HepG2 (cell line): Measurements from ENCODE around the gene FXYD6. TPM values are rescaled to one million over a fixed set of nuclear protein-coding genes. Genes with fewer than 3 reads are reported as not detected.
A peak's percentile ranks its signal among the peaks of the same experiment; 100 is the strongest.

Experiments
- GMEB1 ChIP-seq: sonication (generic); formaldehyde crosslinking; IDR thresholded peaks from 2 replicates; pipeline ENCODE4 v1.5.1; 2020; ENCODE audit warnings: missing genetic modification reagents, mild to moderate bottlenecking, borderline replicate concordance
- HNF4A ChIP-seq: sonication (generic); formaldehyde crosslinking; IDR thresholded peaks from 2 replicates; pipeline ENCODE4 v1.4.0; 2020; ENCODE audit warnings: missing genetic modification reagents
- POLR2AphosphoS5 ChIP-seq: IDR thresholded peaks from 2 replicates; pipeline ENCODE4 v1.6.1; 2012; ENCODE audit warnings: low read depth, low read length
- RBAK ChIP-seq: sonication (generic); formaldehyde crosslinking; IDR thresholded peaks from 2 replicates; pipeline ENCODE4 v1.5.1; 2020; ENCODE audit warnings: mild to moderate bottlenecking, missing genetic modification reagents
- RBFOX2 ChIP-seq: fragments of 200-400 bp; formaldehyde crosslinking; IDR thresholded peaks from 2 replicates; pipeline ENCODE4 v1.6.1; 2017; ENCODE audit warnings: low read depth, mild to moderate bottlenecking, low read length
- SALL1 ChIP-seq: sonication (generic); formaldehyde crosslinking; IDR thresholded peaks from 2 replicates; pipeline ENCODE4 v1.8.0; 2022; ENCODE audit warnings: mild to moderate bottlenecking, missing genetic modification reagents
- SNRNP70 ChIP-seq: fragments of 200-400 bp; formaldehyde crosslinking; IDR thresholded peaks from 2 replicates; pipeline ENCODE4 v1.6.1; 2017; ENCODE audit warnings: mild to moderate bottlenecking, low read depth, low read length, moderate library complexity
- TEAD3 ChIP-seq: optimal IDR thresholded peaks from 2 replicates; pipeline ENCODE3; 2016; ENCODE audit warnings: borderline replicate concordance
- TIGD3 ChIP-seq: sonication (generic); formaldehyde crosslinking; IDR thresholded peaks from 2 replicates; pipeline ENCODE4 v1.5.1; 2020; ENCODE audit warnings: mild to moderate bottlenecking, missing genetic modification reagents, borderline replicate concordance
- ZBTB2 ChIP-seq: sonication (generic); formaldehyde crosslinking; IDR thresholded peaks from 2 replicates; pipeline ENCODE4 v1.8.0; 2022; ENCODE audit warnings: low read depth, missing genetic modification reagents
- ZBTB26 ChIP-seq: IDR thresholded peaks from 2 replicates; pipeline ENCODE4 v1.6.1; 2016; ENCODE audit warnings: missing compliant biosample characterization, missing genetic modification reagents, borderline replicate concordance
- ZNF407 ChIP-seq: sonication (generic); formaldehyde crosslinking; IDR thresholded peaks from one replicate; pipeline ENCODE4 v1.5.1; 2020; ENCODE audit warnings: mild to moderate bottlenecking, missing genetic modification reagents; ENCODE audit errors: not compliant biosample characterization
- polyA plus RNA-seq, 8 experiments: library from polyadenylated mRNA; depleted of rRNA in 3 of 8; stranded (reverse) in 7 of 8; unstranded in 1 of 8; fragments of >200 nt; fragmentation: Illumina TruSeq in 4 of 8; extraction: Trizol in 4 of 8; gene quantifications; 2 replicates each; pipeline versions ENCODE4 v1.2.1 to v1.2.3, GENCODE V29; 2011 to 2016; ENCODE audit warnings: low read depth in 4 of 8, missing spikeins in 1 of 8, mixed read lengths in 1 of 8; ENCODE audit not compliant: insufficient read depth in 1 of 8
- total RNA-seq, 5 experiments: library from RNA; depleted of rRNA; stranded (reverse); fragments of >200 nt; fragmentation: Illumina TruSeq; extraction: Trizol; gene quantifications; 2 replicates each; pipeline ENCODE4 v1.2.3, GENCODE V29; 2016; ENCODE audit warnings: low read depth in 1 of 5

The FXYD6 gene
- total and polyA plus RNA-seq, 2 of the 13 experiments (the other 11 are each of a cell fraction or from before 2014, with no cell fraction given): not detected

- TF ChIP-seq TIGD3 (CRISPR knock-in tag) (no peak), SNRNP70 (no peak), GMEB1 (CRISPR knock-in tag) (no peak), RBAK (no peak), SALL1 (CRISPR knock-in tag) (peak; percentile 42; the same call in 1 of the 2 replicates), ZBTB2 (CRISPR knock-in tag) (no peak), HNF4A (CRISPR knock-in tag) (peak; percentile 57; the same call in 1 of the 2 replicates), TEAD3 (peak; percentile 51), ZBTB26 (CRISPR knock-in tag) (no peak), POLR2AphosphoS5 (no peak), ZNF407 (CRISPR knock-in tag) (no peak), RBFOX2 (0 out of 2 replicates have a peak, but pooled peaks have one; percentile 12)
These were observed 60.2 kb downstream of the FXYD6 start (continued) for GRCh38 chr11:117816151-117816741.
